MCF 10A (cell line): ENCODE results near the gene PRKD1. TPM values are rescaled to one million over a fixed set of nuclear protein-coding genes. Genes with fewer than 3 reads are reported as not detected.
A peak's percentile ranks its signal among the peaks of the same experiment; 100 is the strongest.

Experiments used
- BruUV-seq: library from RNA; stranded (reverse); fragments of 400-500 nt; replicated peaks from 2 replicates; lab custom pipeline; 2021; lab: Mats Ljungman, UMichigan
- CTCF ChIA-PET: fragments of 300-600 bp; sonication (Branson Sonifier 250); formaldehyde crosslinking; extraction: SDS; loops from one replicate; lab custom pipeline; 2021; ENCODE audit warnings: antibody characterized with exemption, inconsistent platforms; lab: Yijun Ruan, JAX
- POLR2A ChIA-PET: fragments of 300-600, 350-650 bp; sonication (Branson Sonifier 250); formaldehyde crosslinking; extraction: SDS; loops from one replicate; lab custom pipeline; 2020; ENCODE audit warnings: antibody characterized with exemption, inconsistent platforms; lab: Yijun Ruan, JAX
- DNase-seq: peaks from one replicate; pipeline ENCODE4 v3.0.0-alpha.2; 2018; ENCODE audit not compliant: unreplicated experiment
- H3K27ac Mint-ChIP-seq: one replicate; pipeline ENCODE4 v1.8.0; 2022; ENCODE audit warnings: mild to moderate bottlenecking, low read depth, mixed read lengths; ENCODE audit not compliant: unreplicated experiment
- H3K27me3 Mint-ChIP-seq: one replicate; pipeline ENCODE4 v1.8.0; 2022; ENCODE audit warnings: mixed read lengths; ENCODE audit not compliant: insufficient read depth, unreplicated experiment
- H3K36me3 Mint-ChIP-seq: one replicate; pipeline ENCODE4 v1.8.0; 2022; ENCODE audit warnings: mild to moderate bottlenecking, moderate library complexity, mixed read lengths; ENCODE audit not compliant: insufficient read depth, unreplicated experiment
- H3K4me1 Mint-ChIP-seq: one replicate; pipeline ENCODE4 v1.8.0; 2022; ENCODE audit warnings: mixed read lengths; ENCODE audit not compliant: insufficient read depth, unreplicated experiment
- H3K4me3 Mint-ChIP-seq: one replicate; pipeline ENCODE4 v1.8.0; 2022; ENCODE audit warnings: mild to moderate bottlenecking, moderate library complexity, mixed read lengths; ENCODE audit not compliant: unreplicated experiment
- H3K9me3 Mint-ChIP-seq: one replicate; pipeline ENCODE4 v1.8.0; 2022; ENCODE audit warnings: mixed read lengths; ENCODE audit not compliant: unreplicated experiment
- intact Hi-C: fragments of 100-400 bp; cut with micrococcal nuclease; formaldehyde crosslinking; loops from 2 replicates; pipeline ENCODE4 v1.14.1; 2022
- total RNA-seq: library from RNA; stranded (reverse); gene quantifications from 2 replicates; pipeline ENCODE4 v1.2.3, GENCODE V29; 2022
- TF ChIP-seq, protein P1 (sequence below): fragments of 200-600 bp; IDR thresholded peaks from one replicate; pipeline ENCODE4 v1.8.0; 2022; ENCODE audit warnings: antibody characterized with exemption, mild to moderate bottlenecking; ENCODE audit not compliant: unreplicated experiment

PRKD1 gene
- total RNA-seq, 1 experiment from 2014 or later = 8.8 TPM

DNA sequence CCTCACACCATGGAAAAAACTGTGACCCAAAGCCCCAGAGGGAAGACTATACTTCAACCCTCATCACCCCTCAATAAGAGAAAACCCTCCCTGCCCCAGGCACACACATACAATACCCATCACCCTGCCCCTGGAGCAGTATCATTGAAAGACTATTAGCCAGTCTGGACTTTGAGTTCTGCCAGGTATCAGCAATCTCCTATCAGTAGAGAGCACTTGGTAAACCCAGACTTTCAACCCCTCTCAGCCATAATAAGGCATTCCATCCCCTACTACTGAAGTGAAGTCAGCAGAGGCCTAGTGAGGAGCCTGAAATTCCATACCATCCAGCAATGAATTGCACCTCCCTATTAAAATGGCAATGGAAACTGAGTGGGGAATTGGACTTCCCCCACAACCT, 16.4 kb upstream of the PRKD1 start:
- intact Hi-C loops = no loop called here
- Mint-ChIP-seq H3K4me3 (no peak overlapping the region), H3K36me3 (no peaks in the 10 kb centered on the region), H3K4me1 (no peaks in the 10 kb centered on the region), H3K9me3 (peaks cover 29% of the 10 kb centered on the region), H3K27me3 (no peaks in the 10 kb centered on the region), H3K27ac (no peak overlapping the region)
- no TSS peak for BruUV-seq
- DNase-seq = no peak
- TF ChIP-seq, protein P1, sequence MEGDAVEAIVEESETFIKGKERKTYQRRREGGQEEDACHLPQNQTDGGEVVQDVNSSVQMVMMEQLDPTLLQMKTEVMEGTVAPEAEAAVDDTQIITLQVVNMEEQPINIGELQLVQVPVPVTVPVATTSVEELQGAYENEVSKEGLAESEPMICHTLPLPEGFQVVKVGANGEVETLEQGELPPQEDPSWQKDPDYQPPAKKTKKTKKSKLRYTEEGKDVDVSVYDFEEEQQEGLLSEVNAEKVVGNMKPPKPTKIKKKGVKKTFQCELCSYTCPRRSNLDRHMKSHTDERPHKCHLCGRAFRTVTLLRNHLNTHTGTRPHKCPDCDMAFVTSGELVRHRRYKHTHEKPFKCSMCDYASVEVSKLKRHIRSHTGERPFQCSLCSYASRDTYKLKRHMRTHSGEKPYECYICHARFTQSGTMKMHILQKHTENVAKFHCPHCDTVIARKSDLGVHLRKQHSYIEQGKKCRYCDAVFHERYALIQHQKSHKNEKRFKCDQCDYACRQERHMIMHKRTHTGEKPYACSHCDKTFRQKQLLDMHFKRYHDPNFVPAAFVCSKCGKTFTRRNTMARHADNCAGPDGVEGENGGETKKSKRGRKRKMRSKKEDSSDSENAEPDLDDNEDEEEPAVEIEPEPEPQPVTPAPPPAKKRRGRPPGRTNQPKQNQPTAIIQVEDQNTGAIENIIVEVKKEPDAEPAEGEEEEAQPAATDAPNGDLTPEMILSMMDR = no peak
- POLR2A ChIA-PET = interaction anchor here (0.8 kb wide), 1 partner anchor 15 kb away, joined by 3 read pairs; no protein-coding TSS in a partner anchor
- CTCF ChIA-PET = no interaction called here

DNA sequence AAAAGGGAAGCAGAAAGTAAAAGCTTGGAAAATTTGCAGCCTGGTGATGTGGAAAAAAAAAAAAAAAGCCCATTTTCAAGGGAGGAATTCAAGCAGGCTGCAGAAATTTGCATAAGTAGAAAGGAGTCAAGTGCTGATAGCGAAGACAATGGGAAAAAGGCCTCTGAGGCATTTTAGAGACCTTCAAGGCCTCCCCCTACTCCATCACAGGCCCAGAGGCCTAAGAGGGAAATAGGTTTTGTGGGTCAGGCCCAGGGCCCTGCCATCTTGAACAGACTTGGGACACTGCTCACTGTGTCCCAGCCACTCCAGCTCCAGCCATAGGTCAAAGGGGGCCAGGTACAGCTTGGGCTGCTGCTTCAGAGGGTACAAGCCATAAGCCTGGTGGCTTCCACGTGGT, 13.8 kb upstream of the PRKD1 start:
- H3K27me3 Mint-ChIP-seq = no peaks in the 10 kb centered on the region
- no peak for DNase-seq
- TF ChIP-seq, protein P1 = no peak
- POLR2A ChIA-PET = interaction anchor here (0.6 kb wide), 1 partner anchor 422 kb away, joined by 3 read pairs; no protein-coding TSS in a partner anchor
- no peak overlapping the region for H3K27ac Mint-ChIP-seq
- H3K4me1 Mint-ChIP-seq = peaks cover 3% of the 10 kb centered on the region
- H3K4me3 Mint-ChIP-seq = no peak overlapping the region
- intact Hi-C loops = no loop called here
- H3K9me3 Mint-ChIP-seq = peaks cover 25% of the 10 kb centered on the region
- no TSS peak for BruUV-seq
- CTCF ChIA-PET = no interaction called here
- no peaks in the 10 kb centered on the region for H3K36me3 Mint-ChIP-seq

DNA sequence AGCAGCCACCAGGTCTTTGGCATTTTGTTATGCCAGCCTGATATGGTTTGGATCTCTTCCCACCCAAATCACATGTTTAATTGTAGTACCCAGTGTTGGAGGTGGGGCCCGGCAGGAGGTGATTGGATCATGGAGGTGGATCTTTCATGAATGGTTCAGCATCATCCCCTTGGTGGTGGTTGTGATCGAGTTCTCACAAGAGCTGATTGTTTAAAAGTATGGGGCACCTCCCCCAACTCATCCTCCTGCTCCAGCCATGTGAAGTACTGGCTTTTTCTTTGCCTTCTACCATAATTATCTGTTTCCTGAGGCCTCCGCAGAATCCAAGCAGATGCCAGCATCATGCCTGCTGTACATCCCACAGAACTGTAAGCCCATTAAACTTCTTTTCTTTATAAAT, 12.8 kb upstream of the PRKD1 start:
- intact Hi-C loops = no loop called here
- Mint-ChIP-seq H3K9me3 (peaks cover 17% of the 10 kb centered on the region), H3K4me1 (peaks cover 3% of the 10 kb centered on the region), H3K27me3 (no peaks in the 10 kb centered on the region), H3K27ac (no peak overlapping the region), H3K36me3 (no peaks in the 10 kb centered on the region), H3K4me3 (no peak overlapping the region)
- TF ChIP-seq, protein P1 = no peak
- no peak for DNase-seq
- POLR2A ChIA-PET = no interaction called here
- CTCF ChIA-PET = no interaction called here
- no TSS peak for BruUV-seq

DNA sequence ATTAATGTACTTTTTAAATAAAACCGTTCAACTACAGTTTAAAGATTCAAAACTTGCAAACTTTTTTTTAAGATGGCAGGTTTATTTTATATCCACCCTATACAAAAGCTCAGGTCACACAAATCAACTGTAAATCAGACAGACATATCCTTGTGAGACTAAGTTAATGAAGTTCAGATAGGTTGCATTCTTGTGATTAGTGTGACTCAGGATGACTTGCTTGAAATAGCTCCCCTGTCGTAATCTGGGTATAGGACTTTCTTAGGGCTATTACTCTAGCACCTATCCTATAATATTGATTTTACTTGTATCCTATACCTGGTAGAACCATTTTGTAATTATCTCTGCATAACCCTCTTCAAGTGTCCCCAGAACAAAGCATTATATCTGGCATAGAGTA, 9.5 kb upstream of the PRKD1 start:
- Mint-ChIP-seq H3K9me3 (peaks cover 2% of the 10 kb centered on the region), H3K27me3 (no peaks in the 10 kb centered on the region), H3K36me3 (no peaks in the 10 kb centered on the region), H3K4me1 (peaks cover 3% of the 10 kb centered on the region), H3K4me3 (no peak overlapping the region), H3K27ac (no peak overlapping the region)
- intact Hi-C loops = no loop called here
- TF ChIP-seq, protein P1 = no peak
- DNase-seq = peak; percentile 30
- CTCF ChIA-PET = interaction anchor here (0.6 kb wide), 1 partner anchor 70 kb away, joined by 3 read pairs; no protein-coding TSS in a partner anchor
- BruUV-seq = no TSS peak
- POLR2A ChIA-PET = interaction anchor here (1.3 kb wide), 1 partner anchor 20 kb away, joined by 4 read pairs; no protein-coding TSS in a partner anchor
